GM12875 (cell line): ENCODE measurements around the gene PYCR2.

Experiments
- H3K4me3 ChIP-seq: one replicate; pipeline ENCODE4 v1.5.1; 2011; ENCODE audit warnings: low read depth, low read length, control low read depth
- TF ChIP-seq, protein P1 (sequence below): IDR thresholded peaks from 2 replicates; pipeline ENCODE4 v1.5.1; 2011; ENCODE audit warnings: low read depth, mild to moderate bottlenecking, control low read depth, inconsistent platforms, low read length, moderate library complexity, borderline replicate concordance; ENCODE audit not compliant: insufficient read depth

PYCR2 gene

DNA sequence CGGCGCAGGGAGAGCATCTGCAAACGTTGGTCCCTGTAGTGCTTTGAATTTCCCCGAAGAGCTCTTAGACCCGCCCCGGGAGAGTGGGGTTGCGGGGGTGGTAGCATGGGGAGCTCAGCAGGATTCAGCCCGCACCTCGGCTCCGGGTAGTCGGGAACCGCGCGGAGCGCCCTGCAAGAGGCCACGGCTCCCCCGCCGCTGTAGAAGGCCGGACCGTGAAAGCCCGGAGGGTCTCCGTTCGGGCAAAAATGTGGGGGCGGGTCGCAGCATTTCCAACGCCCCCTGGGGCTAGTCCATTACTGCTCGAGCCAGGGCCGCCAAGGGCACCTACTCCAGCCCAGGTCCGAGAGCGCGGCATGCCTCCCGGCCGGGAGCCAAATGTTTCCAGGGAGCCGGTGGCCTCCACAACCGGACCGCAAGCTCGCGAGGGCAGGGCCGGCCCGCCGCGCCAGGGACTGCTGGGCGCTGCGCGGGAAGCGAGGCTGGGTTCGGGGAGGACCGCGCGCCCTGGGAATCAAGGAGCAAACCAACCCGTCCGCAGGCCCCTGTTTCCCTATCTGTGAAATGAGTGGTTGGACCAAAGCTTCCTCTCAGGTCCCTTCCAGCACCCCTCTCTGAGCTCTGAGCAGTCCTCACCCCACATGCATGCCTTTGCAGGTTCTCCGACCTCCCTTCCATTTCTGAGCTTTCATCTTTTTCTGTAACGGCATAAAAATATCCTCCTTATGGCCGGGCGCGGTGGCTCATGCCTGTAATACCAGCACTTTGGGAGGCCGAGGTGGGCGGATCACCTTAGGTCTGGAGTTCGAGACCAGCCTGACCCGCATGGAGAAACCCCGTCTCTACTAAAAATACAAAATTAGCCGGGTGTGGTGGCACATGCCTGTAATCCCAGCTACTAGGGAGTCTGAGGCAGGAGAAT, 41.1 kb downstream of the PYCR2 start:
- peak overlapping the region; percentile 96 for H3K4me3 ChIP-seq

DNA sequence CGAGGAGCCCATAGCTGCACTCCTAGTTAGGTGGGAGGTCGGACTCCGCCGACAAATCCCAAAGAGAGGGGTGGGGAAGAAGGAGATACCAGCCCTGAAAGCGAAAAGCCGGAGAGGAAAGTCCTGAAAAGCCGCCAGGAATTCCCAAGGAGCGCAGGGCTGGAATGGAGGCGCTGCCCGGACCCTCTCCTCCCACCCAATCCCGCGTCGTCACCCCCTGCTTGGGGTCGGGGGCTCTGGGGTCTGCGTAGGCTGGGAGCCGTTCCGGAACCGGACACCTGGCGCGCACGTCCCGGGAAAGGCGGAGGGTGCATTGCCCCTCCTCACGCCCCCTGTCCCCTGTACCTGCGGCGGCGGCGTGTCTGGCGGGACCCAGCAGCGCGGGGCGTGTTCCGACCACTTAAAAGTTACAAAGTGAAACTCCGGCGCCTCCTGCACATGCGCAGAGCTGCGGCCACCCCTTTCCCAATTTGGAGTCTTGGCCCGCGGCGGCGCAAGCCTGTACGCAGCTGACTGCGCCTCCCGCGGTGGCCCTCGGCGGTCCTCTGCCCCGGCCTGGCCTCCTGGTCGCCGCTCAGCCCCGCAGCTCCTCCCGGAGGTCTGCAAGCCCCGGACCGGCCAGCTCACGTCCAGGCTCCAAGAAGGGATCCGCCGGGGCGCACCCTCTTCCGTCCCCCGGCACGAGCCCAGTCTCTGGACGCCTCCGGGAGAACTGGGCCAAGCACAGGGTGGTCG, 41.9 kb downstream of the PYCR2 start, which contains the start of gene TMEM63A:
Gene TMEM63A (minus strand): TSS at position 422 of the 735 bp plus-strand sequence. CDS start 4,800 bp downstream, outside the sequence.
- peak within 1 kb of the TSS; percentile 96 for H3K4me3 ChIP-seq
- TF ChIP-seq, protein P1, sequence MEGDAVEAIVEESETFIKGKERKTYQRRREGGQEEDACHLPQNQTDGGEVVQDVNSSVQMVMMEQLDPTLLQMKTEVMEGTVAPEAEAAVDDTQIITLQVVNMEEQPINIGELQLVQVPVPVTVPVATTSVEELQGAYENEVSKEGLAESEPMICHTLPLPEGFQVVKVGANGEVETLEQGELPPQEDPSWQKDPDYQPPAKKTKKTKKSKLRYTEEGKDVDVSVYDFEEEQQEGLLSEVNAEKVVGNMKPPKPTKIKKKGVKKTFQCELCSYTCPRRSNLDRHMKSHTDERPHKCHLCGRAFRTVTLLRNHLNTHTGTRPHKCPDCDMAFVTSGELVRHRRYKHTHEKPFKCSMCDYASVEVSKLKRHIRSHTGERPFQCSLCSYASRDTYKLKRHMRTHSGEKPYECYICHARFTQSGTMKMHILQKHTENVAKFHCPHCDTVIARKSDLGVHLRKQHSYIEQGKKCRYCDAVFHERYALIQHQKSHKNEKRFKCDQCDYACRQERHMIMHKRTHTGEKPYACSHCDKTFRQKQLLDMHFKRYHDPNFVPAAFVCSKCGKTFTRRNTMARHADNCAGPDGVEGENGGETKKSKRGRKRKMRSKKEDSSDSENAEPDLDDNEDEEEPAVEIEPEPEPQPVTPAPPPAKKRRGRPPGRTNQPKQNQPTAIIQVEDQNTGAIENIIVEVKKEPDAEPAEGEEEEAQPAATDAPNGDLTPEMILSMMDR = peak; percentile 37; the same call in 1 of the 2 replicates

More for the DNA sequence above, 41.1 kb downstream of the PYCR2 start:
- TF ChIP-seq, protein P1 = no peak

DNA sequence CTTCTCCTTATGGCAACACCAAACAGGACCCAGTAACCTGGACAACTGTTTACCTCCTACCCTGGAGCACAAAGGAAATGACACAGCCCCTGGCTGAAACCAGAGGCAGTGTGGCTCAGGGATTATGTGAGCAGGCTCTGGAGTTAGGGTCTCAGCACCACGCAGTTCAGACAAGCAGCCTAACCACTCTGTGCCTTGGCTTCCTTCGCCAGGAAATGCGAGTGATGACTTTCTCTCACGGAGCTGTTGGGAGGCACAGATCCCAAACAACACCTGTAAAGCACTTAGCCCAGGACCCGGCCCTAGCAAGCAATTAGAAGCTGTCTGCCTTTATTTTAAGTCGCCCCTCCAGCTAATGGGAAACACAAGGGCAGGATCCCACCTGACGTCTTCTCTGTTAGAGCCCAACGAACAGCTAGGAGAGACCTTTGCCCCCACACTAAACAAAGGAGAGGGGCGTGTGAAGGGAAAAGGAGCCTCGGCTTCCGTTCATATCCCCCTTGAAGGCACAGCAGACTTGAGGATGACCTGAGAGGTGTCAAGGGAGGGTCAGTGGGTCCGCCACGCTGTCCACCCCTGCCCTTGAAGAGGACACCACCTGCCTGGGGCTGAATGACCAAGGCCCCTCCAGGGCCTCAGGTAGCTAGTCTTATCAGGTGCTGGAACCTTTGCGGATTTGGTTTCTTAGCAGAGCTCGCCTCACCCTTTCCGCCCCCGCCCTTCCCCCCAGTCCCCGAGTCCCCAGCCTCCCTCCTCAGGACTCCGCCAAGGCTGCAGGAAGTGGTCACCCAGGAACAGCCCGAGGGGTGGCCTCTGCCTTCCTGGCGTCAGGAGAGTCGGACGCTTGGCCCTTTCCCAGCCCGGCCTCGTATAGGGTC, 42.7 kb downstream of the PYCR2 start:
- H3K4me3 ChIP-seq = peak overlapping the region; percentile 96
- TF ChIP-seq, protein P1 = no peak

DNA sequence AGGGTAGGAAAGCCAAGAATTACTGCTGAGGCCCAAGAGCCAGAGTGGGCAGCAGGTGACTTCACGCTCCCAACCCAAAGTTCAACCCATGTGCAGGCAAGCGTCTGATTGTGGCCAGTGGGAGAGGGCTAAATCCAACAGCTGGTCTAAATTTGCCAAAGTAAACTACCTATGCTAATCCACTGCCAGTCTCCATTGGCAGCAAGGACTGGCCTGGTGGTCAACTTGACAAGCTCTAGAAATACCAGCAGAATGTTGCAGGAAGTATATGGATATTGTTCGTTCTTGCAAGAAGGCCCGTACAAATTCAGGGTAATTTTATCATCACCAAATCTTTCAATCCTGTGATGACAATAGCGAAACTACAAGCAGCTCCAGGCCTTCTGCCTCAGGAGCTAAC, 43.4 kb downstream of the PYCR2 start:
- TF ChIP-seq, protein P1 = no peak
- no peak overlapping the region for H3K4me3 ChIP-seq

DNA sequence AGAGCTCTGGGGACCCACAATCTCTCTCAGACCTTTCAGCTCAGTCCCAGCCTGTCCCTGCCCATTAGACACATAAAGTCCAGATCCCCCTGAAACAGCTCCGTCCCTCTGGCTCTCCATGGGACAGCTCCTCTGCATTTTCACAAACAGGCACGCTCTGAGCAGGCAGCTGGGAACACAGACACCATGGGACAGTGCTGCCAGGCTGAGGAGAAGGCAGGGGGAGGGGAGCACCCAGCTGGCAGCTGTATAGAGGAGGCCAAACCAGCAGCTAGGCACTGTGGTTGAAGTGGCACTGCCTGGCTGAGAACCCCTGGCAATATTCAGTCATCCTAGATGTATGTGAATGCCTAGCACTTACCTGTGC, 43.8 kb downstream of the PYCR2 start:
- TF ChIP-seq, protein P1 = no peak
- H3K4me3 ChIP-seq = no peak overlapping the region

DNA sequence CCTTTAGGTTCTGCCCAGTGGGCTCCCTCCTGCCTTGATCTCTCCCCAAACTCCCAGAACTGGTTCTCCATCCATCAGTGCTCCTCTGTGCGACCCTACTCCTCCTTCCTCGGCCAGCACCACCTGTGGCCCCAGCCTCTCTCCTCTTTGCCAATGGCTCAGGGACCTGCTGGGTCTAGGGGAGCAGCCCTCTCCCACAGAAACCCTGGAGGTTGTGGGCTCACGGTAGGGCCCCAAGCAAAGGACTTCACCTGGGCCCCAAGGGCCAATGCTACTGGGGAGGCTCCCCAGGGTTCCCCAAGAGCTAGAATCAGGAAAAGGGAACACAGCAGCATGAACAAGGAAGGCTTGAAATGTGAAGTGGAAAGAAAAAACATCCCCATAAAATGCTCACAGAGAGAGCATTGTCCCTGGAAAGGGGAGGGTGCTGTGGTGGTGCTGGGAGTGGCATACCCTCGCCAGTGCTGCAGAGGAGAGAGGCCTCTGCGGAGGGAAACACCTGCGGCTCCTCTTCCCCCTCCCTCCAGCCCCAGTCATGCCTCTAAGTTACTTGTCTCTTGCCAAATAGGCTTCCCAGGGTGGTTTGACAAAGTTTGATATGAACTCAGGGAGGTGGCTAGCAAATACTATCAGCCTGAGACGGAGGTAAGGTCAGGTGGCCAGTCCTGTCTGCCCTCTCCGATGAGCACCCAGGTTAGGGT, 44.4 kb downstream of the PYCR2 start:
- H3K4me3 ChIP-seq = no peak overlapping the region
- TF ChIP-seq, protein P1 = no peak
